ENCODE measurements around the gene BTN3A1. TPM values are rescaled to one million over a fixed set of nuclear protein-coding genes. Genes with fewer than 3 reads are reported as not detected.

BTN3A1 gene
- total RNA-seq = 9.4 and 11.9 TPM in 2 replicates

GRCh38 chr6:26401987-26402658 is at the start of gene BTN3A1:
Gene BTN3A1, plus strand, starts transcription at chr6:26402275. Its CDS starts 3,289 bp downstream, at chr6:26405564.

GRCh38 chr6:26457806-26458688 is 56.0 kb downstream of the BTN3A1 start, which contains the start of gene BTN2A1:
Gene BTN2A1, plus strand, starts transcription at chr6:26457955. Its CDS starts 682 bp downstream, at chr6:26458637.

Other genes with a start within 250 kb of the BTN3A1 start
- gene BTN3A2, start 37.1 kb upstream of the BTN3A1 start, total RNA-seq = 18.5 and 24.8 TPM in 2 replicates
- gene BTN2A2, start 19.2 kb upstream of the BTN3A1 start, total RNA-seq = 6.9 and 13.2 TPM in 2 replicates
- 9.6 and 13.2 TPM in 2 replicates for gene BTN3A3, start 38.2 kb downstream of the BTN3A1 start, total RNA-seq
- 9.2 and 10.0 TPM in 2 replicates for gene BTN2A1, start 55.7 kb downstream of the BTN3A1 start, total RNA-seq
- not detected in 2 replicates for gene BTN1A1, start 98.0 kb downstream of the BTN3A1 start, total RNA-seq
- 62.9 and 71.2 TPM in 2 replicates for gene HMGN4, start 136.1 kb downstream of the BTN3A1 start, total RNA-seq
- gene ABT1, start 194.7 kb downstream of the BTN3A1 start, total RNA-seq = 18.5 and 19.6 TPM in 2 replicates

Measured in dermis lymphatic vessel endothelial cell (primary cell).